H4 (cell line): ENCODE measurements around the gene PHRF1. TPM values are rescaled to one million over a fixed set of nuclear protein-coding genes. Genes with fewer than 3 reads are reported as not detected.
A peak's percentile ranks its signal among the peaks of the same experiment; 100 is the strongest.

Experiments used
- DNase-seq: peaks from one replicate; pipeline ENCODE4 v3.0.0-alpha.2; 2015; ENCODE audit warnings: low spot score
- total RNA-seq: library from RNA; depleted of rRNA; stranded (reverse); fragments of >200 nt; shearing (Covaris generic); gene quantifications from 2 replicates; pipeline ENCODE4 v1.2.3, GENCODE V29; 2014

PHRF1 gene
- total RNA-seq, 1 experiment from 2014 or later: 14.5 TPM

DNA sequence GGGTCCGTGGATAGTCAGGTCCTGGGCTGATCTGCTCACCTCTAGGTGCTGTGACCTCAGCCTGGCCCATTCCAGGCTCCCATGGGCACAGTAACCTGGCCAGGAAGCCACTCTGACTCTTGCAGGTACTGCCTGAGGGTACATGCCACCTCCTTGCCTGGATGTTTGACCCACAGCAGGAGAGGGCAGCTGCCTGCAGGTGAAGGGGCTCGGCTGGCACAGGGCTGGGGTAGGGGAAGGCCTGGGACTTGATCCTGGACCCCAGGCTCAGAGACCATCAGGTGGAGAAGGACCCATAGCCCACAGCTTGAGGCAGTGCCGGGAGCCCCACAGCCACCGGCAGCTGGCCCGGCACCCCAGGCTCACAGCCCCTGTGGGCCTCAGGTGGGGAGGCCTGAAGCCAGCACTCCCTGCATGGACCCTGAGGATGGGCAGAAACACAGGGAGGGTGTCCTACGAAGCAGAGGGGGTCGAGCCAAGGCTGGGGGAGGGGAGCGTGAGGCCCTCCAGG, 36.2 kb upstream of the PHRF1 start:
- DNase-seq: no peak

DNA sequence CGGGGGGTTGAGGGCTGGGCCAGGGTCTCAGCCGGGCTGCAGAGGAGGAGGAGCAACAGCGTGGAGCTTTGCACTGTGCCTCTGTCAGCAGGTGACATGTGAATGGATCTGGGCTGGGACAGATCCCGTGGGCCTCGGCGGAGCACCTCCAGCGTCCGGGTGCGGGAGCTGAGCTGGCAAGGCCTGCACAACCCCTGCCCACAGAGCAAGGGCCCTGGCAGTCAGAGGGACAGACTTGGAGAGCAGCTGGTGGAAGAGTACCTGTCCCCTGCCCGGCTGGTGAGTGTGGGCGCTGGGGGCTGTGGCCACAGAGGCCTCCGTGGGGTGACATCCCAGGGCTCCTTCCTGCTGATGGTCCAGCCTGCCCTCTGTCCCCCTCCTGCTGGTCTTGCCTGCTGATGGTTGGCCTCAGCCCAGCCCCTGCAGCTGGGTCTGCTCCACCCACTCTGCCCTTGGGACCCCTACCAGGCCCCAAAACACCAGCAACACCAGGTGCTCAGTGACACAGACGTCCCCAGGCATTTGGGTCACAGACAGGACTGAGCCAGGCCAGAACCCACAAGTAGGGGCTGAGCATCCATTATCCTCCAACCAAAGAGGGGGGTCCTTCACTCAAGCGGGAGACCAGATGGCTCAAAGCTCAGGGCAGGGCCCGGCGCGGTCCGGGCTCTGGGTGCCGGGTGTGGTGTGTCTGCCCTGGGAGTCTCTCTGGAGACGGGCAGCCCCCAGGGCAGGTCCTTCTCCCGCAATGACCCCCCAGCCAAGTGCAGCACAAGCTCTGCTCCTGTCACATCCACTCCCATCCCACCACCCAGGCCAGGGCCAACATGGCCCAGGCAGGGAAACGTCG, 35.5 kb upstream of the PHRF1 start:
- DNase-seq: no peak

DNA sequence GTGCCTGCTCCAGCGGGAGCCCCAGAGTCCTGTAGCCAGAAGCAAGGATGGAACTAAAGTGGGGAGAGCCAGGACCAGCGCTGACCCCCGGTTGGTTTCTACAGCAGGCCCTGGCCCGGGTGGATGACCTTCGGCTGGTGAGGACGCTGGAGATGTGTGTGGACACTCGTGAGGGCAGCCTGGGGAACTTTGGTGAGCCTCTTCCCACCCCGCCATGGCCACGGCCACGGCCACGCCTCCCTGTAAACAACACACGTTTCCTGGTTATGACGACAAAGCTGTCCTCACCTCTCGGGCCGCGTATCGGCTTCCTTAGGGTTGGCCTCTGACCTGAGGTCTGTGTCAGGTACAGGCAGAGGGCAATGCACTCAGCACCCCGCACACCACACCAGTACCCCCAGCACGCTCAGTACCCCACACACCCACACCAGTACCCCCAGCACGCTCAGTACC, 34.8 kb upstream of the PHRF1 start:
- DNase-seq: no peak

DNA sequence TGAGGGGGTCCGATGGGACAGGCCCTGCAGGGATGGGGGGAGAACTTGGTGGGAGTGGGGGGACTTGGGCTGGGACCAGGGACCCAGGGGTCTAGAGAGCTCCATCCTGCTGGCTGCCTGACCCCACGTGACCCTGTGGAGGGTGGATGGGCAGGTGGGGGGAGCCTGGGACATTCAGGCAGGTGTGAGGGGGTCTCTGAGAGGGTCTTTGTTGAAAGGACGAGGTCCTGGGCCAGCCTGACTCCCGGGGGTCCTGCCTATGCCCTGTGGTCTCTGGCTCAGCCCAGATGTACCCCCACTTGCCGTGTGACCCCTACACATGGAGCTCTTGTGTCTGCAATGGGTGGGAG, 31.5 kb upstream of the PHRF1 start:
- DNase-seq: no peak

DNA sequence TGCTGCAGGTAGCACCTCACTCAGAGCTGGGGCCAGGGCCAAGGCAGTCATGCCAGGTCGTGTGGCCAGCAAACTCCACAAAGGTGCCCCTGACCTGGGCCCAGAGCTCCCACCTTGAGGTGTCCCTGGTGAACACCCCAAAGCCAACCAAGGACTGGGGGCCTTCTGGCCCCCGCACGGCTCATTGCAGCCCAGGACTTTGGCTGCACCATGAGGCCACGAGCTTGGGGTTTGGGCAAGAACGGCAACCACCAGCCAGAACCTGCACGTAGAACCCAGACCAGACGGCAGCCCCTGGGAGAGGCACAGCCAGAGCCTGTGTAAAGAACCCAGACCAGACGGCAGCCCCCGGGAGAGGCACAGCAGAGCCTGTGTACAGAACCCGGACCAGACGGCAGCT, 31.1 kb upstream of the PHRF1 start:
- no peak for DNase-seq

DNA sequence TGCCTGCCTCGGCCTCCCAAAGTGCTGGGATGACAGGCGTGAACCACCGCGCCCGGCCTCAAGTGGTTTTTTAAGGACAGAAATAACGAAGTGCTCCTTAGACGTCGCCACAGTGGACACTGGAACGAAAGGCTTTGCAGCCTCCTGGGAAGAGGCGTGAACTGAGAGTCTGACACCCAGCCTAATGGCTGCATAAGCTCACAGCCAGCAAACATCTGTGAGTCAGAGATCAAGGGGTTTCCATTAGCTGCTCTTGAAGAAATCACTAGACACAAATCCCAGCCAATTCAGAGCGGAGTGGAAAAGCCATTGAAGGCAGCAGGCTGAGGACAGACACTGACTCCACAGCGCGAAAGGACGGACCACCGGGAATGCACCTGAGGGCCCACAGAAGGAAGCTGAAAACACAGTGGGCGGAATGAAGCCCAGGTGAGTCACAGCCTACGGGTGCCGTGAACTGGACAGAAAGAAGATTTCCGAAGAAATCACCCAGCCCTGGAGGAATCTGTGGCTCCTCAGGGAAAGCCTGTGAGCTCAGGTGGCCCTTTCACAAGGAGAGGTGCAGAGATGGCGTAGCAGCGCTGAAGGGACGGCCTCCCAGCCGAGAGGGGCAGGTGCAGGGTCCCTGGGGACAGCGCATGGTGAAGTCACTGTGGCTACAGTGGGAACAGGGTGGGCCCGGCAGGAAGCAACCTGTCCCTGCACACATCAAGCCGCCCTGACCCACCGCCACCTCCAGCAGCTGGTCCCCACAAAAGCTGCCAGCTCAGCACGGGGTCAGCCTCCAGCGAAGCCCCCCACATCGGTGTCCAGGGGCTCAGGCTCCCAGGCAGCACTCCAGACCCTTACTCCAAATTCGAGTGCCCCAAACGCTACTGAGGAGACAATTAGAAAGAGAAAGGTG, 27.3 kb upstream of the PHRF1 start:
- DNase-seq: no peak

DNA sequence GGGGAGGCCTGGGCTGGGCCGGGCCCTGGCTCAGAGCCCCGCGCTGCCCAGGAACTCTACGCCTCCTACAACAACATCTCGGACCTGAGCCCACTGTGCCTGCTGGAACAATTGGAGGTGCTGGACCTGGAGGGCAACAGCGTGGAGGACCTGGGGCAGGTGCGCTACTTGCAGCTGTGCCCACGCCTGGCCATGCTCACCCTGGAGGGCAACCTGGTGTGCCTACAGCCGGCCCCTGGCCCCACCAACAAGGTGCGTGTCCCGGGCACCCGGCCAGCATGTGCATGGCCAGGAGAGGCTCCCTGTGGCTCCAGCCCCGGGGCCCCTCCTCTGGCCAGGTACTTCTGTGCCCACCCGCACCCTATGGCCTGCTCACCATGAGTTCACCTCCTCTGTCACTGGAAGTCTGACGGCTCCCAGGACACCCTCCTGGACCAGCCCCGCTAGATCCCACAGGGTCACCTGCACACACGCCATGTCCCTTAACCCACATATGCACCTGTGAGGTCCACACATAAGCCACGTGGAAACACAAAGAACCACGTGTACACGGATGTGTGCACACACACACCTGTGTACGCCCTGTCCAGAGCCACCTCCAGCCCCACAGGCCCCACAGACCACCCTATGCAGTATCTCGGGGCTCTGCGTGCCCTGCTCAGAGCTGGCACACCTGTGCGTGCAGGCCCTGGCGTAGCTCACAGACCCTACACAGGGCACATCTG, 26.1 kb upstream of the PHRF1 start:
- DNase-seq: no peak

DNA sequence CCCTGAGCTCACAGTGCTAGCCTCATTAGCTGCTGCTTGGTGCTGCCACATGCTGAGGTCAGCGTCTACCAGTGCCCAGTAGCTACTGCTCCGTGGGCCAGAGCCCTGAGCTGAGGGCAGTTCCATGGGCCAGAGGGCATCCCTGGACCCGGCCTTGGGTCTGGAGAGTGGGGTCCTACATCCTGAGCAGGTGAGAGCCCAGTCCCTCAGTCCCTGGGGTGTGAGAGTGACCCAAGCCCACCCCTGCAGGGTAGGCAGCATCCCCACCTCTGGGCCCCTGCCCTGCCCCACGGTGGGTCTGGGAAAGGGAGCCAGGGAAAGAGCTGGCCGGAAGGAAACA, 25.6 kb upstream of the PHRF1 start:
- no peak for DNase-seq

DNA sequence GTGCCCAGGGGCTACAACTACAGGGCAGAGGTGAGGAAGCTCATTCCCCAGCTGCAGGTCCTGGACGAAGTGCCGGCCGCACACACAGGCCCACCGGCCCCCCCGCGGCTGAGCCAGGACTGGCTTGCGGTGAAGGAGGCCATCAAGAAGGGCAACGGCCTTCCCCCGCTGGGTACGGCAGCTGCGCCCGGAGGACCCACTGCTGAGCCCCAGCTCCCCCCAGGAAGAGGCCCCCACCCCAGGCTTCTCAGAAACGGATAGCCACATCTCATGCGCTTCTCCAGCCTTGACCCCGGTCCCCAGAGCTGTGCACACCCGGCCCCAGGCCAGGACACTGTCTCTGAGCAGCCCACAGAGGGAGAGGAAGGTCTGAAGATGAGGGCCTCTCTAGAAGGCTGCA, 25.1 kb upstream of the PHRF1 start:
- DNase-seq: no peak

DNA sequence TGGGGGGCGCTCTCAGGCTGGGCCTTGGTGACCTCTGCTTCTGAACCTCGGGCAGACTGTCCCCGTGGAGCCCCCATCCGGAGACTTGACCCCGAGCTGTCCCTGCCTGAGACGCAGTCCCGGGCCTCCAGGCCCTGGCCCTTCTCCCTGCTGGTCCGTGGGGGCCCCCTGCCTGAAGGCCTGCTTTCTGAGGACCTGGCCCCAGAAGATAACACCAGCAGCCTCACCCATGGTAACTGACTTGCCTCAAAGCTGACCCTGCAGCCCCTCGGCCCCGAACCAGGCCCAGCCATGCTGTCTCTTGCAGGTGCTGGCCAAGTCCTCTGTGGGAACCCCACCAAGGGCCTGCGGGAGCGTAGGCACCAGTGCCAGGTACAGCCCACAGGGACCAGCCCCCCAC, 24.7 kb upstream of the PHRF1 start:
- no peak for DNase-seq

DNA sequence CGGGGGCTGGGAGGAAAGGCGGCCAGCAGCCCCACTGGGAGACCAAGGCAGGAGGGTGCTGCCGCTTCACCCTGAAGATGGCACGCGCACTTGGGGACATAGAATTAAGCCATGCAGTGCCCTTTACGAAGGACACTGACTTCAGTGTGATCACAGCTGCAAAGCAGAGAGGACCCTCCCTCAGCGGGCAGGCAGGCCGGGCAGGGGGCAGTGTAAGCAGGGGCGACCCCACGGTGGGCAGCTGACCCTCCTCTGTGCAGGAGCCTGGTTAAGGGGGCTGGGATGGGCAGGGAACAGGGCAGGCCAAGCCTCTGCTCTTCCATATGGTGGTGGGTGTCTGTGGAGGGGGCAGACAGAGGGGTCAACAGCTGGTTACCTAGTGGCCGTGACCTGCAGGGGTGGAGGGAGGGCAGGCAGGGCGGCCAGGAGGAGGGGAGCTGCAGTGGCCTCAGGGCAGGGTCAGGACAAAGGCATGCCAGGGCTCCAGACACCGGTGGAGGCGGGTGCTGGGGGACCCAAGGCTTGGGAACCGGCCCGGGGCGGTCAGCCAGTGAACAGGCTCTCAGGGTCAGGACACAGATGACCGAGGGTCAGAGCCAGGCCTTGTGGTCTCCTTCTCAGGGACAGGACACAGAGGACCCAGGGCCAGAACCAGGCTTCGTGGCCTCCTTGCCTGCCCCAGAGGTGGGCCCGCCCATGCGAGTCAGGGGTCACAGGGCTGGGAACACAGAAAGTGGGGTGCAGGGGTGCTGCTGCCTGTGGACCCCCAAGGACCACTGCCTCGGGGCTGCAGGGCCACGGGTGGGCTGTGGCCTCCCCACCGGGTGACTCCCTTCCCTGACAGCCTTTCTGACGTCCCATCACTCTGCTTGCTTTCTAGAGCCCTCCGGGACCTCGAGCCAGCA, 22.9 kb upstream of the PHRF1 start:
- no peak for DNase-seq

DNA sequence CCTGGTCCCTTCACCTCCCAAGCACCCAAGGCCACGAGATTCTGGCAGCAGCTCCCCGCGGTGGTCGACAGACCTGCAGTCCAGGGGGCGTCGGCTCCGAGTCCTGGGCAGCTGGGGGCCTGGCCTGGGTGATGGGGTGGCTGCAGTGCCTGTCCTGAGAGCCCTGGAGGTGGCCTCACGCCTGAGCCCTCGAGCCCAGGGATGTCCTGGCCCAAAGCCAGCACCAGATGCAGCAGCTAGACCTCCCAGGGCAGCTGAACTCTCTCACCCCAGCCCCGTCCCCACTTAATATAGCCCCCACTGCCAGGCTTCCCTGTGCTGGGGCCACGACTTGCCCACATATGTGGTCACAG, 22.3 kb upstream of the PHRF1 start:
- no peak for DNase-seq

DNA sequence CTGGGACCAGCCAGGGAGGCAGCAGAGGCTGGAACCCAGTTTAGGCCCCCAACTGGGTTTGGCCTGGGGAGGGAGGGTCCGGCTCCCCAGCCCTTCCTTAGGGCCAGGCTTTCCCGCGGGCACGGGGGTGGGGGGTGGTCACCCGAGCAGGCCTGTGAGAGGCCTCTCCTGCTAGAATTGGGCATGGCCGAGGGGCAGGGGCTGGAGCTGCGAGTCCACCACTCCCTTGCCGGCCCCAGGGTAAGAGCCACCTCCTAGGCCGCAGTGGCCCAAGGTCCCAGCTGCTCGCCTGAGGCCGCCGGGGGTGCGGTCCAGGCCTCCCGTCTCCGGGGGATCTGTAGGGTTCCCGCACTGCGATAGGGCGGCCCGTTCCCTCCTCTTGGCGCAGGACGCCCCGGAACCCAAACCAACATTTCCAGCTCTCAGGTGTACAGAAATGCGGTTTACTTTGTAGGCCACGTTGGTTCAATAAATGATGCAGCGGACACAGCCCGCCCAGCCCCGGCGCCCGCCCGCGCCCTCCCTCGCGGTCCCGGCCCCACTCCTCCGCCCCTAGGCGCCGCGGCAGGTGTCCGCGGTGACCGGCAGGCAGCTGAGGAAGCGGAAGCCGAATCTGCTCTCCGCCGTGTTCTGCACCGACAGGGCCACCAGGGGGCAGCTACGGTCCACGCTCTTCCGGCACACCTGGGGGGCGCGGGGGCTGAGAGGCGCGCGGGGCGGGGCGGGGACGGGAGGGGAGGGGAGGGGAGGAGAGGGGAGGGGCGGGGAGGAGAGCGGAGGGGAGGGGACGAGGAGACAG, 21.6 kb upstream of the PHRF1 start:
- peak; percentile 72 for DNase-seq

DNA sequence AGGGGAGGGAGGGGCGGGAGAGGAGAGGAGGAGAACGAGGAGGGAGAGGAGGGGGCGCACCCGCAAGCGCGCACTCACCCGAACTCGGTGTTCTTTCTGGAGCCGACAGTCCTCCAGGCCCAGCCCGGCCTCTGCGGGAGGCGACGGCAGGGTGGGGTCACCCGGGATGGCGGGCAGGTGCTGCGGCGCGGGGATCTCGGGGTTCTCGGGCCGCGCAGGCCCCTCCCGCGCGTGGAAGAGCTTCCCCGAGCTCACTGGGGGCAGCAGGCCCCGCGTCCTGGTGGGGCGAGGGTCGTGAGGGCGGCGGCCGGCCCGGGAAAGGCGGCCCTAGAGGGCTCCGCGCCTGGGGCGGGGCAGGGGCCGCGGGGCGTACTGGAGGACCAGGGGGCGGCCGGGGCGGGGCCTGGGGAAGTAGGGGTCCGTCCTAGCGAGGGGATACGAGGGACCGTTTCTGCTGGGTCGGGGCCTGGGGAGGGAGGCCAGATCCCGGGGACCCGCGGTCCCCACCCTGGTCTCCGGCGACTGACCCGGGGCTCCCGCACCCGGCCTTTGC, 21.0 kb upstream of the PHRF1 start:
- no peak for DNase-seq

DNA sequence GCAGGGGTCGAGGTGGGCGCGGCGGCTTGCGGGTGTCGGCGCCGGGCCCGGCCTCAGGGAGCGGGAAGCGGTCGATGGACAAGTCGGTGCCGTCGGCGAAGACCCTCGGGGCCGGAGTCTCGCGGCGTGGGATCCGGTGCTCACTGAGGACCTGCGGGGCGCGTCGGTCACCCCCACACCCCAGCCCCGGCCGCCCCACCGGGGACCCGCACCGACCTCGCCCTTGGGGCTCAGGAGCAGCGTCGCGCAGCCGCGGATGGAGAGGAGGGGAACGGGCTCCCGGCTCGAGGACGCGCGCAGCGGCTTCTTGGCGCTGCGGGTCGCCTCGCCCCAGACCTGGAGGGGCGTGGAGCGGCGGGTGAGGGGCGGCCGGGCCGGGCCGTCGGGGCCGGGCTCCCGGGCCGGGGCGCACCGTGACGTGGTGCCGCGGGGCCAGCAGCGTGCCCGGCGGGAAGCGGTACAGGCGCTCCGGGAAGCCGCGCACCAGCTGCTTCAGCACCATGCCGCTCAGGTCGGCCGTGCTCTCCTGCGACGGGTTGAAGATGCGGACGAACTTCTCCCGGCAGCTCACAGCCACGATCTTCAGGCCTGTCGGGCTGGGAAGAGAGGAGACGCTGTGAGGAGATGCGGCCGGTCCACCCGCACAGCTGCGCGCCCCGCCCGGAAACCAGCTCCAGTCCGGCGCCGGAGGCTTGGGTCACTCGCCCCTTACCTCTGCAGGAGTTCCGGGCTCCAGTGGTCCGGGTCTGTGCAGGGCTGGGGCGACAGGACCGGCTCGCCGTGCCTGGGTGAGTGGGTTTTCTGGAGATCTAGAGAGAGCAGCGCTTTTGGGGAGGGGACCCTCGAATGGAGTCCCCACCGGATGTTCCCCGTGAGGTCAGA, 20.2 kb upstream of the PHRF1 start:
- no peak for DNase-seq

DNA sequence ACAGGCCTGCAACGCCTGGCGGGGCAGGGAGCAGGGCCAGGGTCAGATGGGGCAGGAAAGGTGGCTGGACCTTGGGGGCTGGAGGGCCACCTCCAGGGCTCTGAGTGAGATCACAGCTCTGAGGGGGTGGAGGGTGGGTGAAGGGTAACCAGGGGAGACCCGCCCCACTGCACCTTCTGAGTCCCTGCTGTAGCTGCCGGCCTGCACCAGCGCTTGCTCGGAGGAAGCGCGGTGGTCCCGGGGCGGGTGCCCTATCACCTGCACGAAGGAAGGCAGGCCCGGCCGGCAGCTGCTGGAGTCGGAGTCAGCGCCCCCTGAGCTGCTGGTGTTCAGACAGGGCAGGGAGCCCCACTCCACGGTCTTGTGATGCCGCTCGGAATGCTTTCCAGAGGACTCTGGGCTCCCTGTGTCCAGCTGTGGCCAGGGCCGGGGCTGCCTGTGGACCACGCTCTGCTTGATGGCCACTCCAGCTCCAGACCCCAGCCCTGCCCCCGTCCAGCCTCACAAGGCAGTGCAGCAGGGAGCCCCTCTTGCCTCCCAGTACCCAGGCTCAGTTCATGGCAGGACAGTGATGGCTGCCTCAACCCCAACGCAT, 19.5 kb upstream of the PHRF1 start:
- no peak for DNase-seq

DNA sequence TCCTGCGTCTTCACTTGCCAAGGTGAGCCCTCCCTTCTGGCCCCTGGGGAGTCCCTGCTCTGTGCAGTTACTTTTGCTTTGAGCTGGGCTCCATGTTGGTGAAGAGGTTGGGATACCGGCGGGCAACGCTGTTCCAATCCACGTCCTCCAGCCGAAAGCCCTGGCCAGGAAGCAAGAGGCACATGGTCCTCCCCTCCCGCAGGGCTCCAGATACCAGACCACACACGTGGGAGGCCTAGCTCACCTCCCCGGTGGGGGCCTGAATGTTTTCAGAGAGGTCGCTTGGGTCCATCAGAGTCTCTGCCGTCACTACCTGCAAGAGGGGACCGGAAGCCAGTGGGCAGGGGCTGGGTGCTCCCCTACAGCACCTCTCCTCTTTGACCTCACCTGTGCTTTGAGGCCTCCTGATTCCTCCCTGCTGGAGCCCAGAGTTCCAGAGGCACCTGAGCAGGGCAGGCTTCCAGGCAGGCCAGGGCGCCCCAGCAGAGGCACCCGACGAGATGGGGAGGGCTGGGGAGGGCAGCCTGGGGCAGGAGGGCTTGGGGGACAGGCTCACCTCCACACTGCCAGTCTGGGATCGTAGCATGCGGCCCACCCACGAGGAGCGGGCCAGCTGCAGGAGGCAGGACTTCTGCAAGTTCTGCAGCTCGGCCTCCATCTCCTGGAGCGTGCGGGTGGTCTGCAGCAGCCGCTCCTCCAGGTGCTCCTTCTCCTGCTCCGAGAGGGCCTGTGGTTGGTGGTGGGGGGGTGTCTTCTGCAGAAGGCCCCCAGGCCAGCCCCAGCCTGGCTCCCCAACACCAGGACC, 18.7 kb upstream of the PHRF1 start:
- no peak for DNase-seq

DNA sequence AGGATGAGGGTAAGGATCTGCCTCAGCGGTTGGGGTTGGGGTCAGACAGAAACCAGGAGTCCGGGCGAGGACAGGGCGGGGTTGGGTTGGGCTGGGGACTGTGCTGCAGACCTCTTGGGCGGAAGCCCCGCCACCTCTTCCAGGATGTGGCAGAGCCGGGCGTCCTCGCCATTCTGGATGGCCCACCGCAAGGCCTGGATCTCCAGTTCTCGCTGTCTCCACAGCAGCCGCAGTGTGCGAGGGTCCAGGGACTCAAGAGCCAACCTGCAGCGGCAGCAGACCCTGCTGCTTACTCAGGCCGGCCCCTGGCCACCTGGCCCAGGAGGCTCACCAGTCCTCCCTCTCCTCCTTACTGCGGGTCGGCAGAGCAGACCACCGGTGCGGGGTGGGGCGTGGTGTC, 17.8 kb upstream of the PHRF1 start:
- DNase-seq: no peak
